Measurements from ENCODE around the gene RERE. TPM values are rescaled to one million over a fixed set of nuclear protein-coding genes. Genes with fewer than 3 reads are reported as not detected.

RERE gene
- total RNA-seq, 1 donor from 2014 or later, result 76.8 TPM

DNA sequence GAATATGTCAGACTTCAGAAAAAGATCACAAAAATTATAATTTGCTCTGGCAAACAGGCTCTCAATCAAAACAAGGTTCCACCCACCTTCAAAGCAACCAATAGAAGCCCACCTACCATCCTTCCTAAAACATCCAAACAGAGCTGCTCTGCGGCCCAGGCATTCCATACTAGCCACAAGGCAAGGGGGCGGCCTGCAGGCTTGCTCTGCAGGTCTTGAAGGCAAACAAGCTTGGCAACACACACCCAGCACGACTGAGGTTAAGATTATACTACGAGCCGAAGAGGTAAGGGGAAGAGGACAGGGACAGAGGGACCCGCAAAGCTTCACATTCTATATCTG is 292.3 kb downstream of the RERE start:
- H3K36me3 Mint-ChIP-seq (ENCODE audit: unreplicated experiment), result peaks cover 7% of the 10 kb centered on the region
- TF ChIP-seq, protein P1, sequence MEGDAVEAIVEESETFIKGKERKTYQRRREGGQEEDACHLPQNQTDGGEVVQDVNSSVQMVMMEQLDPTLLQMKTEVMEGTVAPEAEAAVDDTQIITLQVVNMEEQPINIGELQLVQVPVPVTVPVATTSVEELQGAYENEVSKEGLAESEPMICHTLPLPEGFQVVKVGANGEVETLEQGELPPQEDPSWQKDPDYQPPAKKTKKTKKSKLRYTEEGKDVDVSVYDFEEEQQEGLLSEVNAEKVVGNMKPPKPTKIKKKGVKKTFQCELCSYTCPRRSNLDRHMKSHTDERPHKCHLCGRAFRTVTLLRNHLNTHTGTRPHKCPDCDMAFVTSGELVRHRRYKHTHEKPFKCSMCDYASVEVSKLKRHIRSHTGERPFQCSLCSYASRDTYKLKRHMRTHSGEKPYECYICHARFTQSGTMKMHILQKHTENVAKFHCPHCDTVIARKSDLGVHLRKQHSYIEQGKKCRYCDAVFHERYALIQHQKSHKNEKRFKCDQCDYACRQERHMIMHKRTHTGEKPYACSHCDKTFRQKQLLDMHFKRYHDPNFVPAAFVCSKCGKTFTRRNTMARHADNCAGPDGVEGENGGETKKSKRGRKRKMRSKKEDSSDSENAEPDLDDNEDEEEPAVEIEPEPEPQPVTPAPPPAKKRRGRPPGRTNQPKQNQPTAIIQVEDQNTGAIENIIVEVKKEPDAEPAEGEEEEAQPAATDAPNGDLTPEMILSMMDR (IDR thresholded peaks at IDR 0.05), result no peak
- H3K4me3 Mint-ChIP-seq (ENCODE audit: unreplicated experiment), result no peak overlapping the region
- no peak overlapping the region for H3K27ac Mint-ChIP-seq (ENCODE audit: unreplicated experiment)
- no peaks in the 10 kb centered on the region for H3K9me3 Mint-ChIP-seq (ENCODE audit: unreplicated experiment)
- H3K4me1 Mint-ChIP-seq (ENCODE audit: unreplicated experiment), result peaks cover 18% of the 10 kb centered on the region
- DNase-seq (ENCODE audit: extremely low spot score, unreplicated experiment), result no peak
- no peaks in the 10 kb centered on the region for H3K27me3 Mint-ChIP-seq (ENCODE audit: unreplicated experiment)

DNA sequence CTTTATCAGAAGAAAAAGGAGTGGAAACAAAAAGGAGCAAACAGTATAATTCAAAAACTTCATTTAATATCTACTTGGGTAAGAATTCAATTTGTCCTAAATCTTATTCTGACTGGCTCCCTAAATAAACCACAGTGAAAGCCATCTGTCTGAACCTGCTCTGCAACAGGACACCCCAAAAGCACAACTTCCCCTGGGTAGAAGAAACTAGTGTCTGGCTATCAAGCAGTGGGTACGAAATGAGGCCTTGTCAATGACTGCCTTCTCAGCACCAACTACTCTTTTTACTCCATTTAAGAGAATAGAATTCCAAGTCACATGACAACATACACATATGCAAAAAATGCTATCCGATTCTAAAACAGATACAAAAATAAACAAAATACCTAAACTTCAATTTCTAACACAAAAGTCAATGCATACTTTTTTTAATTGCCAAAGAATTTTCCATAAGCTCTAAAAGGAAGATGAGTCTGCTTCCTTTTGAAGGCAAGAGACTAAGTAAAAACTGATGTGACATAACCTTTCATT is 292.7 kb downstream of the RERE start:
- TF ChIP-seq, protein P1 (IDR thresholded peaks at IDR 0.05), result no peak
- no peak overlapping the region for H3K4me3 Mint-ChIP-seq (ENCODE audit: unreplicated experiment)
- H3K27ac Mint-ChIP-seq (ENCODE audit: unreplicated experiment), result no peak overlapping the region
- no peak for DNase-seq (ENCODE audit: extremely low spot score, unreplicated experiment)
- H3K9me3 Mint-ChIP-seq (ENCODE audit: unreplicated experiment), result no peaks in the 10 kb centered on the region
- H3K36me3 Mint-ChIP-seq (ENCODE audit: unreplicated experiment), result peaks cover 7% of the 10 kb centered on the region
- peaks cover 19% of the 10 kb centered on the region for H3K4me1 Mint-ChIP-seq (ENCODE audit: unreplicated experiment)
- no peaks in the 10 kb centered on the region for H3K27me3 Mint-ChIP-seq (ENCODE audit: unreplicated experiment)

DNA sequence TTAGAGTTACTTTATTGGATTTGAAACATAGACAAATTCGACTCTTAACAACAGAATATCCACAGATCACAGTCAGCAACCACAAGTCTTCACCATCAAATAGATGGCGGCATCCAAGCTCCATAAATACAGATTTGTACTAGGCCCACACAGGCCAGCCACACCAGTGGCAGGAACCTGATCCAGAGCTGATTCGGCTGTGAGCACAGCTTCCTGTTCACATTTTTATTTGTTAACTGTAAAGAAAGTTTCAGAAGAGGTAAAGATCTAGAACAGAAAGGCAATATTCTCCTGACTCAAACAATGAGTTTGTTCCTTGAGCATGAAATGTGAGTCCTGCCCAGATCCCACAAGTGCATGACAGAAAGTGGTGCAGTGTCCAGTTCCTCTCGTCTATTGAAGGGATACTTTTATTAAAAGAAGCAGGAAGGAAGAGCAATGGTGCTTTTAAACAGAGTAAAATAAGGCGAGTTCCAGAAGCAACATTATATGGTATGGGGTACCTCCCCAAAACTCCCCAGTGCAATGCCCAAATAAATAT is 293.7 kb downstream of the RERE start:
- peaks cover 19% of the 10 kb centered on the region for H3K4me1 Mint-ChIP-seq (ENCODE audit: unreplicated experiment)
- H3K9me3 Mint-ChIP-seq (ENCODE audit: unreplicated experiment), result no peaks in the 10 kb centered on the region
- no peaks in the 10 kb centered on the region for H3K27me3 Mint-ChIP-seq (ENCODE audit: unreplicated experiment)
- no peak for DNase-seq (ENCODE audit: extremely low spot score, unreplicated experiment)
- TF ChIP-seq, protein P1 (IDR thresholded peaks at IDR 0.05), result no peak
- H3K27ac Mint-ChIP-seq (ENCODE audit: unreplicated experiment), result peak overlapping the region; percentile 55
- peaks cover 7% of the 10 kb centered on the region for H3K36me3 Mint-ChIP-seq (ENCODE audit: unreplicated experiment)
- no peak overlapping the region for H3K4me3 Mint-ChIP-seq (ENCODE audit: unreplicated experiment)

DNA sequence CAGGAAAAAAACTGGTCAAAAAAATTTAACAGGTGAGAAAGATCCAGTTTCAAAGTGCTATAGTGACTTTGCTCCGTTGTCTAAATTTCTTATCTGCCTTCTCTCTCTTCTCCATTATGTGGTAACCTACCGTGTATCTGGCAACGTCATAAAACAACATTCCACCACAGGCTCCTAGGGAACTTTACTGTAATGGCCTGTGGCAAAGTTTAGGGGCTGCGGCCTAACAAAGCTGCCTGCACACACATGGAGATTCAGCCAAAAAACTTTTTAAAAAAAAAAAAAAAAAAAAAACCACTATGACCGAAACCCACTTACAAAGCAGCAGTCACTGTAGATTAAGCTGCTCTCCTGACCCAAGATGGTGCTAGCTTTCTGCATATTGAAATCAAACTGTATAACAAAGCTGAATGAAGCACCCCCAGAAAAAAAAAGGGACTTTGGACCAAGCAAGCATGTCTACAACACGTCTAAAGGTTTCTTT is 296.9 kb downstream of the RERE start:
- no peak for DNase-seq (ENCODE audit: extremely low spot score, unreplicated experiment)
- no peak overlapping the region for H3K4me3 Mint-ChIP-seq (ENCODE audit: unreplicated experiment)
- peaks cover 7% of the 10 kb centered on the region for H3K36me3 Mint-ChIP-seq (ENCODE audit: unreplicated experiment)
- TF ChIP-seq, protein P1 (IDR thresholded peaks at IDR 0.05), result no peak
- H3K9me3 Mint-ChIP-seq (ENCODE audit: unreplicated experiment), result no peaks in the 10 kb centered on the region
- H3K27ac Mint-ChIP-seq (ENCODE audit: unreplicated experiment), result peak overlapping the region; percentile 16
- H3K4me1 Mint-ChIP-seq (ENCODE audit: unreplicated experiment), result peaks cover 36% of the 10 kb centered on the region
- H3K27me3 Mint-ChIP-seq (ENCODE audit: unreplicated experiment), result no peaks in the 10 kb centered on the region

DNA sequence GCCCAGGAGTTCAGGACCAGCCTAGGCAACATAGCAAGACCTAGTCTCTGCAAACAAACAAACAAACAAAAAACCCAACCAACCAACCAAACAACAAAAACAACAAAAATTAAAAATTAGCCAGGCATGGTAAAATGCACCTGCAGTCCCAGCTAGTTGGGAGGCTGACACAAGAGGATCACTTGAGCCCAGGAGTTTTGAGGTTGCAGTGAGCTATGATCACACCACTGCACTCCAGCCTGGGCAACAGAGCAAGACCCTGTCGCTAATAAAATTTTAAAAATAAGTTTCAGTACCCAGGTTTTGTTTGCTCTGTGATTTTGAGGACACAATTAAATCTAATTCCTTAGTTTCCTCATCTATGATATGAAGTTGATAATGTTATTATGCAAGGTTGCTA is 298.3 kb downstream of the RERE start:
- TF ChIP-seq, protein P1 (IDR thresholded peaks at IDR 0.05), result no peak
- H3K27ac Mint-ChIP-seq (ENCODE audit: unreplicated experiment), result peak overlapping the region; percentile 95
- no peak for DNase-seq (ENCODE audit: extremely low spot score, unreplicated experiment)
- H3K4me3 Mint-ChIP-seq (ENCODE audit: unreplicated experiment), result no peak overlapping the region
- H3K9me3 Mint-ChIP-seq (ENCODE audit: unreplicated experiment), result no peaks in the 10 kb centered on the region
- H3K4me1 Mint-ChIP-seq (ENCODE audit: unreplicated experiment), result peaks cover 36% of the 10 kb centered on the region
- peaks cover 7% of the 10 kb centered on the region for H3K36me3 Mint-ChIP-seq (ENCODE audit: unreplicated experiment)
- no peaks in the 10 kb centered on the region for H3K27me3 Mint-ChIP-seq (ENCODE audit: unreplicated experiment)
